ENCODE data around the gene UBASH3B.

UBASH3B gene

GRCh38 chr11:122791836-122792235 lies 136.3 kb downstream of the UBASH3B start:
- no peak for DNase-seq

- no peak for DNase-seq
These were observed 138.0 kb downstream of the UBASH3B start for GRCh38 chr11:122793515-122793914.

- no peak for DNase-seq
These were observed 139.8 kb downstream of the UBASH3B start for GRCh38 chr11:122795307-122795706.

GRCh38 chr11:122796128-122796717 lies 140.7 kb downstream of the UBASH3B start:
- no peak for DNase-seq

GRCh38 chr11:122797651-122798050 lies 142.1 kb downstream of the UBASH3B start:
- no peak for DNase-seq

- DNase-seq = no peak
These were observed 144.0 kb downstream of the UBASH3B start for GRCh38 chr11:122799406-122800105.

- DNase-seq = no peak
These were observed 147.4 kb downstream of the UBASH3B start for GRCh38 chr11:122802876-122803275.

- DNase-seq = no peak
These were observed 147.8 kb downstream of the UBASH3B start for GRCh38 chr11:122803306-122803705.

GRCh38 chr11:122803716-122804115 lies 148.2 kb downstream of the UBASH3B start:
- no peak for DNase-seq

- no peak for DNase-seq
These were observed 148.6 kb downstream of the UBASH3B start for GRCh38 chr11:122804161-122804560.

- no peak for DNase-seq
These were observed 149.3 kb downstream of the UBASH3B start for GRCh38 chr11:122804796-122805195.

GRCh38 chr11:122807731-122808477 lies 152.4 kb downstream of the UBASH3B start:
- DNase-seq = no peak

GRCh38 chr11:122808478-122808869 lies 153.0 kb downstream of the UBASH3B start:
- no peak for DNase-seq

GRCh38 chr11:122809866-122810265 lies 154.3 kb downstream of the UBASH3B start:
- no peak for DNase-seq

GRCh38 chr11:122811721-122812120 lies 156.2 kb downstream of the UBASH3B start:
- no peak for DNase-seq

- DNase-seq = no peak
These were observed 157.1 kb downstream of the UBASH3B start for GRCh38 chr11:122812638-122813037.

- DNase-seq = no peak
These were observed 157.8 kb downstream of the UBASH3B start for GRCh38 chr11:122813176-122813893.

GRCh38 chr11:122813894-122814270 lies 158.4 kb downstream of the UBASH3B start:
- DNase-seq = no peak

GRCh38 chr11:122814401-122814800 lies 158.9 kb downstream of the UBASH3B start:
- DNase-seq = no peak

GRCh38 chr11:122815900-122816299 lies 160.4 kb downstream of the UBASH3B start:
- DNase-seq = no peak

- DNase-seq = no peak
These were observed 161.4 kb downstream of the UBASH3B start for GRCh38 chr11:122816761-122817520.

- no peak for DNase-seq
These were observed 164.6 kb downstream of the UBASH3B start for GRCh38 chr11:122820158-122820557.

- no peak for DNase-seq
These were observed 165.6 kb downstream of the UBASH3B start for GRCh38 chr11:122821169-122821568.
